ENCODE measurements around the gene AIG1.

Gene AIG1

DNA sequence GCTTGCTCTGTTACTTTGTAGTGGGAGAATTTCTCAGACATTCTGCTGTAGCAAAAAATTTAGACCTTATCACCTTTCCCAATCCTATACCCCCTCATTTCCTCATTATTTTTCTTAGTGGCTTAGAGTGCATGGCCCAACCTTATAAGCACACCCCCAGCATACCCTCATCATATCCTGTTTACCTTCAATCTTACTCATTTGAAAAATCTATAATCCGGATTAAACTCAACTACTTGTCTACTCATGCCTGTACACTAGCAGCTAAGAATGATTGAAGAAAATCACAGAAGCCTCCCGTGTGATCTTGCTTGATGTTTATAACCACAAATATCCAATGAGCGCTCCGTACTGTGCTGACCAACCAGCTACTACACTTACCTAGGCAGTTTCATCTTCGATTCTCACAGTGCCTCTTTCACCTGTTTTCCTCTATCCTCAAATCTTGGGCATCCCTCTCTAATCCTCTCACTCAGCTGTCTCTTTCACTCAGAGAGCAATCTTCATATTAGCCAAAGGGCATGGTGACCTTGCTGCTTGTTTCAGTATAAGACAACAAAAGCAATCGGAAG, 36.6 kb downstream of the AIG1 start:
- DNase-seq: peak; percentile 50

DNA sequence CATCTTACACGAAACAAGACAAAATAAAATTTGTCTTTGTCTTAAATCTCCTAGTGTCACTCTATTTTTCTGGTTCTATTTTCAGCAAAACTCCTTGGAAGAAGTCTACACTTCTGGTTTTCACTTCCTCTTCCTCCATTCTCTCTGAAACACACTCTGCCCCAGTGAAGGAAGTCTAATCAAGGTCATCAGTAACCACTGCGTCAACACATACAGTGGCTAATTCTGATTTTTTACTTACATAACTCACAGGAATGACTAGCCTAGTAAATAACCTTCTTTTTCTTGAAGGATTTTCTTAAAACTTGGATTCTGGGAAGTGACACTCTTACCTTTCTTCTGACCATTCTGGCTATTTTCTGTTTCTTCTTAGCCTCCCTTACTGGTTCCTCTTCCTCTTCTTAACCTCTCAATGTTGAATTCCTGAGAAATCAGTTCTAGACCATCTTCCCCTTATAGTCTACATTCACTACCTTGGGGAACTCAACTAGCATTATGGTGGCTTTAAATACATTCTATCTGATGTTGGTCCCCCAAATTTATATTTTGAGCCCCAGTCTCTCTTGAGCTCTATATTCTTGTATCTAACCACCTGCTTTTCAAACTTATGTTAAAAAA, 37.5 kb downstream of the AIG1 start:
- DNase-seq: peak; percentile 42

DNA sequence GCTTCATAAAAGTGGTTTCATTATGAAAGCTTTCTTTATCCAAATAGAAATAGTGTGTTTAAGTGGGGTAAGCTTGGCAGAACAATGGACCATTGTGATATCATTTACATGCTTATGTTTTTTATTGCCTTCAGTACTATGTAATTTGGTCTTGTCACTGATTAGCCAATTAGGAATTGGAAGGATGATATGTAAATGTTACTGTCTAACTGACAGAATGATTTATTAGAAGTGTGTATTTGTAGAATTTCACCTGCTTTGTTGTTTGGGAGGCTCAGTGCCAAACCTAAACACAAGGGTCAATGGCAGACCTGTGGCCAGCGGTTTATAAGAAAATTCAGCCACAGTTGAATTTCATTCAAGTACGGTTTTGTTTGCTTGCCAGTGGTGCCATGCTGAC, 39.0 kb downstream of the AIG1 start:
- no peak for DNase-seq

DNA sequence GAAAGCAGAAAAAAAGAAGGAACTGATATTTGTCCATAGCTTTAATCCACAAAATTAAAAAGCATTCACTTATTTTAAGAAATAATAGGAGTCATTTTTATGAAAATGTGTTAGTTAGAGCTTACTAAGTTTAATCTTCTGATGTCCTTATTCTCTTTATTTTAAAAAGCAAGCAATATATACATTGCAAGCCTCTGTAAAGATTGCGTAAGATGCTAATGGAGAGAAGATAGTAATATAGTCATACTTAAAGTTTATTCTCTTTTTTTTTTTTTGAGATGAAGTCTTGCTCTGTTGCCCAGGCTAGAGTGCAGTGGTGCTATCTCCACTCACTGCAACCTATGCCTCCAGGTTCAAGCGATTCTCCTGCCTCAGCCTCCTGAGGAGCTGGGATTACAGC, 39.7 kb downstream of the AIG1 start:
- no peak for DNase-seq

DNA sequence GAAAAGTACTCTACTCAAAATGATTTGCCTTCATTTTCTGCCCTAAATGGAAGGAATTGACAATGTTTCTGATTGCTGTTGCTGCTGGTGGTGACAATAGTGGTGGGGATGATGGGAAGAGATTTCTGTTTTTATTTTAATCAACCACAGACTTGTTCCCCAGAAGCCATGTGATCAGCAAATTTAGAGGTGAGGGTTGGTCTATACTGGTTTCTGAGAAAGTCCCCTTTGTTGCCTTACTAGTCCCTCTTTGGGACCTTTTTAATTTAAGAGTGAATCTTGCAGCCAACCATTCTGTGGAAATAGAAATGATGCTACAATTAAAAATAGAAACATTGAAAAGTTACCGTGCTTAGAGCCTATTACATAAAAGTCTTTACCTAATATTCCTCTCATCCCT, 43.2 kb downstream of the AIG1 start:
- DNase-seq: no peak

DNA sequence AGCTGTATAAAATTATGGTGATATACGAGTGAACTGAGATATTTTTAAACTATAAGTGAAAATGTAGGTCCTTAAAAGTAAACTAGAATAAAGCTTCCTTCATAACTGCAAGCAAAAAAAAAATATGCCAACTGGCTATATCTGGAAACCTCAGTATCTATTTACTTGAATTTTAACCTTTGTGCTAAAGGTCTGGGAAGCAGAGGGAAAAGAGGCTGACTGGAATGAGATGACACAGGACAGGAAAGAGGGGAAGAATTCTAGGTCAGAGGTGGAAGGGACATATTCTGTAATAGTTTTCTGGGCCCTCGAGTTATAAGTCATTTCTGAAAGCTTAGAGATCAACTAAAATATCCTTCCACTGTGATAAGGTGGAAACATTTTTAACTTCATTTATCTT, 46.8 kb downstream of the AIG1 start:
- no peak for DNase-seq

DNA sequence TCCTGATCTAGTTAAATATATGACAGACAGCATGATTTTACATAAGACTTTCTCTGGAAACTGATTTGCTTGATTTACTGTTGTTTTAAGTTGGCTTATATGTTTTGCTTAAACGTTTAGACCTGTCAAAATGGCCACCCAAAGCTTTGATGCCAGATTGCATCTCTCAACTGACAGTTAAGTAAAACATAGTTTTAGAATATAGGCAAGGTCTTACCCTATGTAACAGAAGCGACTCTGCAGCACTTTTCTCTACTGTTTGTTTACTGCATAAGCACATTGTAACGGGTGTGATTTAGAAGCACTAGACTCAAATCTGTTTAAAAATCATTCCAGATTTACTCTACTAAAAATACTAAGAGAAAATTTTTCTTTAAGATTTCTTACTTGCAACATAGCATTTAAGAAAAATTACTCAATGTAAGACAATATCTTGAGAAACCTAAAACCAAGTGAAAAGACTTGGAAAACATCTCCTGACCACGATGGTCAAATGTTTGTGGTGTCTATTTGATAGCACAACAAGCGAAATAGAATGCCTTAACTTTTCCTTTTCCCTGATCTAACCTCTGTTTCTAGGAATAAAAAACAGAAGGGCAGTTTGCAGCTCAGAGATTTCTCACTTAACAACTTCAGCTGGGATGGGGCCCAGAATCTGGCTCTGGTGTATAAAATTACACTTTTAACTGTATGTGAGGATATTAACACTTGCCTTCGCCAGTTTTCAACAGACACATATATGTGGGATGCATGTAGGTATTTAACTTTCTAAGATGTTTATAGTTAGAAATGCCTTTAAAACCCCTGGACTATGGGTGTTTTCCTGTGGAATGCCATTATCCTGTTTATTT, 47.4 kb downstream of the AIG1 start:
- DNase-seq: no peak

DNA sequence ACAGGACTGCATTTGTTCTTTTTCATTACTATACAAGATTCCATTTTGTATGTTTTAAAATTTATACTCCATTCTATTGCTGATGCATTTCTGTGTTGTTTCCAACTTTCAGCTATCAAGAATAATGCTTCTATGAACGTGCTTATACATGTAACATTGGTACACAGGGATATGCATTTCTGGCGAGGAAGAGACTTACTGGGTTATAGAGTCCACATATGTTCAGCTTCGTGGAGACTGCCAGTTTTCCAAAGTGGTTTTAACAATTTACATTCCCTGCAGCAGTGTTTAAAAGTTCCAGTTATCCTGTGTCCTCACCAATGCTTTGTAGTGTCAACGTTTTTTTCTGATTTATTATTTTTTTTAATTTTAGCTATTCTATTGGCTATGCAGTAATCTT, 48.5 kb downstream of the AIG1 start:
- DNase-seq: no peak

DNA sequence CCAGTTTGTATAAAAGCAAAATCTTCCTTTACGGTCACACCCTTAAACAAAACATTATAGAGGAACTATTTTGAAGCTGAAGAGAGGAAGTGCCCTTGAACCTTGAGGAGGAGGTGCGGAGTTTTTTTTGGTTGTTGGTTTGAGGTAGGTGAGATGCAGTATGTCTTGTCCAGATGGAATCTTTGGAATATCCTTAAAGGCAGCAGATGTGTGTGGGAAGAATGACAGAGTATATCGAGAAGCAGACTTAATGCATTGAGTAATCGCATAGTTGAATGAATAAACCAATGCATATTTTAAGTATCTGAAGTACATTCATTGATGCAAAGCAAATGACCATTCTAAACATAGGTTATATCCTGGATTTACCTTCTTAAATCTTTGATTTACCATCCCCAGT, 49.9 kb downstream of the AIG1 start:
- no peak for DNase-seq

DNA sequence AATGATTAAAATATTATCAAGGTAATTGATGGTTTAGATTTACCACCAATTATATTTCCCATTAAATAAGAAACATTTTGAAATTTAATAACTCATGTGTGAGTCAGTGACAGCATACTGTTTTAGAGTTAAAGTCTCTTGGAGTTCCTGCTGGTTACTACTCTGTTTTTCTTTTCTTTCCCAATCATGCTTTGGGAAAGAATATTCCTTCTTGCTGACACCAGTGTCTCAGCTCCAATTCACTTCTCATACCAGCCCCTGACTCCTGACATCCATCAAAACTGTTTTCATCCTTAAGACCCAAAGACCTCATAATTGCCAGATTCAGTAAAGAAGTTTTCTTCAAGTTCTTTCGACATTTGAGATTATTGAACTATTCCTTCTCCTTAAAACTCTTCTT, 50.3 kb downstream of the AIG1 start:
- no peak for DNase-seq

DNA sequence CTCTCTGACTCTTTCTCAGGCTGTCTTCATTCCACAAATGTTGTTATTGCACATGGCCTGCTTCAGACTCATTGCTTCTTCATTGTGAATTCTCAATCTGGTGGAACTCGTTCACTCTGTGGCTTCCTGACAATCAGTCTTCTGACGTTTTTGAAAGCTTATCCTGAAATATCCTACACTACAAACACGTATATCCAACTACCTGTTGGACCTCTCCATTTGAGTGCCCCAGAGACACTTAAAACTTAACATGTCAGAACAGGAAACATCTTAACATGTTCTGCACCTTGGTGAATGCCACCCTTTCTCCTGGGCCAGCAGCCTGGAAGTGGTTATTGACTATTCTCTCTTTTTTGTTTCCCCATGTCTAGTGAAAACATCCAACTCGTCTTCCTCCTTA, 50.8 kb downstream of the AIG1 start:
- DNase-seq: no peak

DNA sequence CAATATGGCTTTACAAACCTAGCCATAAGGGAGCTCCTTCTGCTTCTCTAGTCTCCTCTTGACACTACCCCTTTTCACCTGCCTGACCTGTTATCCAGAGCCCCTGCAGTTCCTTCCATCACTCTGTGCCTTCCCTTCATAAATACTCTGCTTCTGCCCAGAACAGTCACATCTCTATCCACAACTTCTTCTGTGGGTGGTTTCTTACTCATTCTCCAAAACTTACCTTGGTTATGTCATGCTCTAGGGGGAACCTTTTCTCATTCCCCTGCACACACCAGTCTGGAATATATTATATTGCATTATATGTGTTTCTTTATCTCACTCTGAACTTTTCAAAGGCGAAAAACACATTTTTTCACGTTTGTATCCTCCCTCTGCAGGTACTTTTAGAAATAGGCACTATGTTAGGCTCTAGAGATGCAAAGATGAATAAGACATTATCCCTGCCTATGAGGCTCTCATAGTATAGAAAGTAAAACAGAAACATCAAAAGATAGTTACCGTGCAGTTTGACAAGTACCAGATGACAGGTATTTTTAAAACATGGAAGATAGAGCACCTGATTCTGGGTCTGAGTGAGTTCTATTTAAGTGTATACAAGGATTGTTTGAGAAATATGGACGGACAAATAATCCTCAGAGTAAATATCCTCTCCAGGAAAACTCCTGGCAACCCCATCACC, 51.5 kb downstream of the AIG1 start:
- no peak for DNase-seq

DNA sequence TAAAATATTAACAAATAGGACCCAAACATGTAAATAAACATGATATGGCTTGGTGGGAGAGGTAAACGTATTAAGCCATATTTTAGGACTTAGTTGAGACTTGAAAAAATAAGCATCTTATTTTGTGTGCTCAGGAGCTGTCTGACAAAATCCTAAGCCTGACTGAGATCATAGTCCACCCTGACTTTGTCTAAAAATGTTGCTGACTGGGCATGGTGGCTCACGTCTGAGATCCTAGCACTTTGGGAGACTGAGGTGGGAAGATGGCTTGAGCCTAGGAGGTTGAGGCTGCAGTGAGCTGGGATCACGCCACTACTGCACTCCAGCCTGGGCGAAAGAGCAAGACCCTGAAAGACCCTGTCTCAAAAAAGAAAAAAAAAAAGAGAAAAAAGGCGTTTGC, 52.1 kb downstream of the AIG1 start:
- DNase-seq: no peak

DNA sequence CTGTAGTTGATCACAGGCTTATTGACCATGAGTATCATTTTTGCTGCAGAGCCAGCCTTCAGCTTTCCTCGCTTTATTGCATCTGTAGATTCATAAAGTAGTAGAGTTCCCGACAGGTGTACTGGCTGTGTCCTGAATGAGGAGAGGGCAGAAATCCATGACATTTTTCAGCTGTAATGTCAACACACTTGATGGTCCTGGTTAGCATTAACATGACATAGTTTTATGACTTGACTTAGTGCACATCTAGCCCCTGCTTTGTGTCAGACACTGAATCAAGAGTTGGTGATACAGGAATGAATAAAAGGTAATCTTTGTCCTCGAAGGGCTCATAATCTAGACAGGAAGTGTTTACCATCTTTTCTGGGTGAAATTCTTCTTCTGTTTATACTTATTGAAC, 55.0 kb downstream of the AIG1 start:
- no peak for DNase-seq

DNA sequence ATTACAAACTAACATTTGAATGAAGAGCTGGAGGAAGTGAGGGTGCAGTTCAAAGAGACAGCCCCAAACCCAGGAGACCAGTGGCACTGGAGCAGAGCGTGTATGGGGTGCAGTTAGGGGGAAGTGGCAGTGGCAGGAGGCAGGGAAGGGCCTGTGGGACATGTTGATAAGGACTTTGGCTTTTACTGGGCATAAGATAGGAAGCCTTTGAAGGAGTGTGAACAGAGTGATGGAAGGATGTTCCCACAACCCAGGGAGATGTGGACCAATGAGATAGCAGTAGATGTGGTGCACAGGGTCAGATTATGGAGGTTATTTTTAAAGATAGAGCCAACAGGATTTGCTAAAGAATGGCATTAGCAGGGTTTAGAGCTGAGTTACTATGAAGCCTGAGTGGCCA, 56.4 kb downstream of the AIG1 start:
- DNase-seq: no peak

DNA sequence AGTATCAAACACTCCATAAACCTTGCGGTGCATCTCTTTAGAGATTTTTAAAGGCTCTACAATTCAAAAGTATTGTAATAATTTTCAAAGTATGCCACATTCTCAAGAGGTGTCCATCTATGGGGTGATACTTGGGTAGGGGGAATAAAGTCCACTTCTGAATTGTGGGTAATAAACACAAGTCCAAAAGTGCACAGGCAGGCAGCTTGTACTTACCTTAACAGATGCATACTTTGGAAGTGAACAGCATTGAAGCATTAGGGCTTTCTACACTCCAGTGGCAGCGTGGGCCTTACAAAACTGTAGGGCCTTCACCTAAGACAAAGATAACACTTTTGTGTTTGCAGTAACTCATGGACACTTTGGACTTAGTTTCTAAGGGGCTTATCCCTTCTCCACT, 58.6 kb downstream of the AIG1 start:
- no peak for DNase-seq

DNA sequence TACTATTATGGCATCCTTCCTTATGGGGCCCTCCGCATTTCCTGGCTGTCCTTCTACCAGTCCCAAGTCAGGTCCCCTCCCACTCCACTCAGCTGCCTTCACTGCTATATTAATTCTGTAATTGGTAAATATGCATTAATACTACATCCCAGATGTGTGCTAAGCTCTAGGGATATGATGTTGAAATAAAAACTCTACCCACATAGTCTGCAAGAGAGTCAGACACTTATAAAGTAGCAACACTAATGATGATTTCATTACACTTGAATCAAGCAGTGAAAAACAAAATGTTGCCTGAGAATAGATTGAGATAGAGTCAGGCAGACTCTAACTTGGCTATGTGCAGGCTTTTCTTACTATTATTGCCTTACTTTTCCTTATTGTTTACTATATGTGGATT, 62.4 kb downstream of the AIG1 start:
- no peak for DNase-seq

DNA sequence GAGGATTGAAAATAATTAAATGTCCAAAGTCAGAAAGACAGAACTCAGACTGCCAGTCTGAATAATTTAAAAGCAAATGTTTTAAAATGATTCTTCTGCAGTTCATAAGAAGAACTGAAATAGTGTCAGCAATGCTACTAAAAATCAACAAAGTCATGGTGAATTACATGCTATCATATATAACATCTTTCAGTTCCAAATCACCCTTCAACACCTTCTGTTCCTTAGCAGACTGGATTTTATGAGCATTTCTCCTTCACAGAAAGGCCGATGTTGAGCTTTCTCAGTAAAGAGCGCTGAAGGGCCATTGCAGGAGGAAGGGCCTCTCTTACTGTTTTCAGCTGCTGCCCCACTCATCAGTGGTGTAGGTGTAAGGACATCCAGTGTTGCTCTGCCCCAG, 63.3 kb downstream of the AIG1 start:
- no peak for DNase-seq

DNA sequence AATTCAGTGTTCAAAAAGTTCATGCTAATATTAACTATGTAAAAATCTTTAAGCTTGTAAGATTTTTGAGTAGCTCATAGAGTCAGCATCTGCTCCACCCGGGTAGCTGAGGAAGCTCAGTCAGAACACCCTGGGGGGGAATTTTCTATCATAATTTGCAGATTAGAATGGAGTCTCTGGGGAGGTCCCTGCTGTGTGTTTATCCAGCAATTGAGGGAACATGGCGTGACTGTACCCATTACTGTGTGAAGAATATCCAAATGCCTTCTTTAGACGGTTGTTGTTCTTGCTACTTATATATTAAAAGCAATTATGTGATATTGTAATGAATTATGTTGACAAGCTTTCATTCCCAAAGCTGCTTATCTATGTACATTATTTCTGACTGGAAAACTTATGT, 64.8 kb downstream of the AIG1 start:
- no peak for DNase-seq

DNA sequence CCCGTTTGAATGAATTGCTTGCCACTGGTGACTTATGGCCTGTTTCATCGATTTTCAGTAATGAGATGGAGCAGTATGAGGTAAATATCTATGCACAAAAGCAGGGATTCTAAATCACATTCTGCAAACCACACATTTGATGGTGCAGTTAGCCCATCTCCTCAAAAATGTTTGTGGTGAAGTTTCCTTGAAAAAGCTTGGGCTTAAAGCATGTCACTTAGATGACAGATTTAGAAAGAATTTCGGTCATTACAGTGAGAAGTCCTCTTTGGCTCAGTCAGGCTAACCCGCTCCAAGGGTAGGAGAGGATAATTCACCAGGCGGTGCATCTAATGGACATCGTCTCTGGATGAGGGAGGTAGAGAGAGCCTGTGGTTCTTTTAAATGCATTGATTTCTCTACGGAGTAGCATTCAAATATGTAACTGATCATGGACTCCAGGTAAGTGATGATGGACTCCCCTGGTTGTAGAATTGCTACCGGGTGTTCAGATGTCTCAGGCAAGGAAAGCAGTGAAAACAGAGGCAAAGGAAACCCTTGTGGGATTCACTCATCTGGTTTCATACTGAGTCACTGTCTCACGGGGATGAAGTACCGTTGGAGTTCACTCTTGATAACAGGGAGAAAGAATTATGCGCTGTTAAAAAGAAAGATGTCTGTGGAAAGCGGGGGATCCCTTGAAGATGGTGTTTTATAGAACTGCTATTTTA, 65.3 kb downstream of the AIG1 start:
- DNase-seq: no peak

DNA sequence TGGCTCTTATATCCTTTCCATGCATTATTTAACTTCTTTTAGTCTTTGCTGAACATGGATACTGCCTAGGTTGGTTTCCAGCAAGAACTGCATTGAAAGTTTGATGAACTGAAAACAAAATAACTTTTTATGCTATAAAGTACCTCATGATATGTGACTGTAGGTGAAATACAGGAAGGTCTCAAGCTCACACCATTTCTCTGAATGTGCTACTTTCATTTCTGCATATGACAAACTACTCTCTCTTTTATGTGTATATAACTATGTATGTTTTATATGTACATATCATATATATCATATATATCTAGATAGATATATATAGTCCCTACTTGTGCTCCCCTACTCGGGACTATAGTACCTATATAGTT, 65.9 kb downstream of the AIG1 start:
- DNase-seq: no peak

DNA sequence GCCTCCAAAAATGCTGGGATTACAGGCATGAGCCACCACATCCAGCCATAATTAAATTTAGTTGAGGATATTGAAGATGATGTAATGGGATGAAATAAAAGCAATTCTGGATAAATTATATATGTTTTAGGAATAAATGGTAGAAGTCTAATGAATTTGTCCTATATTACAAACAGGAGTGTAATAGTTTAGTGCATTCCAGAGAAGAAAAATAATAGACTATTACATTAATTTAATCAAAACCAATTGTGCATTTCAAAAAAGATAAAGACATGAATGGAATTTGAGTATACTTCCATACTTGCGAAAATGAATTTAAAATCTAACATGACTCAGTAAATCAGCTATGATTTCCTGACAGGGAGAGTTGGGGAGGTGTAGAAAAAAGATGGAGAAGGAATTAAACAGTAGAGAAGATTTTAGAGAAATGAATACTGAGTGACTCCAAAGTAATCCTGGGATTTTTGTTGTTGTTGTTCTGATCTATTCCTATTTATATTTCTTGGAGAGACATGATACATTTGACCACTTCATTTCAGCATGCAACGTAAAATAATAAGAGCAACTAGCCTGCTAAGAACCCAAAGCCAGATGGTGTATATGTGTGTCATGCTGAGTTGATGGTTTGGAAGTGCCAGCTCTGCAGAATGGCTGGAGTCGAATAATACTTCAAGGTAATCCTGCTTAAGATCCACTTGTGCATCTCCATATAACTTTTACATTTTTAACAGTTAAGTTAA, 67.4 kb downstream of the AIG1 start:
- no peak for DNase-seq

DNA sequence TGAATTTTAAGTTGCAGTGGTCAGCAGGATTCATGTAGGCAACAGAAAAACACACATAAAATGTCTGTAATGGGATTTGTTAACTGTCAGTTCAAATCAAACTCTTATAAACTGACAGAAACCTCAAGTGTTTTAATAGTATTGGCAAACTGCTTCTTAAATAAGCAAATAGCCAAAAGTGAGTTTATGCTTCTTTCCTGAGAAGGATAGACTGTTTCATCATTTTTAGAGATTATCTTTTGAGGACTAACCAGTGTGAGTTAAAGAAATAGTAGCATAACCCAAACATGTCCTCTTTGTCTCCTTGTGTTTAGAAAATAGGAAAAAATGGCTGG, 68.0 kb downstream of the AIG1 start:
- DNase-seq: no peak
